K562 (cell line): ENCODE data around the gene ALK. TPM values are rescaled to one million over a fixed set of nuclear protein-coding genes. Genes with fewer than 3 reads are reported as not detected.

Experiments used
- ATAC-seq: fragments of 200-7000 bp; cut with Tn5 transposase; 3 replicates; pipeline ENCODE4 v1.9.1; 2020; ENCODE audit warnings: moderate library complexity
- BruUV-seq: library from RNA; stranded (reverse); fragments of 400-500 nt; replicated peaks from 2 replicates; lab custom pipeline; 2021; lab: Mats Ljungman, UMichigan
- CTCF ChIA-PET: fragments of 300-600 bp; formaldehyde crosslinking; extraction: SDS; loops from one replicate; lab custom pipeline; 2021; ENCODE audit warnings: low intra/inter-chr PET ratio; lab: Yijun Ruan, JAX
- POLR2A ChIA-PET: fragments of 300-600, 350-650 bp; sonication (Branson Sonifier 250); formaldehyde crosslinking; extraction: SDS; loops from one replicate; lab custom pipeline; 2021; ENCODE audit warnings: antibody characterized with exemption, inconsistent platforms; lab: Yijun Ruan, JAX
- DNase-seq, 4 experiments: peaks; one replicate each; pipeline versions ENCODE4 v3.0.0 to v3.0.0-alpha.2; 2011 to 2018; ENCODE audit warnings: low spot score in 3 of 4, mixed read lengths in 3 of 4; ENCODE audit errors: extremely low read depth in 1 of 4
- FAIRE-seq: peaks from 2 replicates; lab custom pipeline; 2011; peaks lifted over from hg19 to GRCh38; lab: Jason Lieb, UNC
- H2AFZ ChIP-seq: 2 replicates; pipeline ENCODE4 v1.6.0; 2011; ENCODE audit warnings: low read depth, low read length, control low read depth, inconsistent platforms
- H3K27ac ChIP-seq: fragments of 200-600 bp; 3 replicates; pipeline ENCODE4 v1.8.0; 2011; ENCODE audit warnings: low read depth, mild to moderate bottlenecking, control low read depth, inconsistent platforms, low read length, moderate library complexity, mixed read lengths; ENCODE audit errors: extremely low read depth
- H3K27me3 ChIP-seq, 2 experiments: fragments of 300-600 bp in 1 of 2; 2 replicates in 1 of 2; 3 replicates in 1 of 2; pipeline versions ENCODE4 v1.6.0 to v1.8.0; 2011; ENCODE audit warnings: inconsistent platforms in 2 of 2, low read length in 2 of 2, mild to moderate bottlenecking in 1 of 2, mixed read lengths in 1 of 2, moderate library complexity in 1 of 2; ENCODE audit not compliant: control insufficient read depth in 2 of 2, insufficient read depth in 2 of 2
- H3K36me3 ChIP-seq: fragments of 300-600 bp; 3 replicates; pipeline ENCODE4 v1.8.0; 2011; ENCODE audit warnings: mild to moderate bottlenecking, low read length, inconsistent platforms; ENCODE audit not compliant: control insufficient read depth, insufficient read depth
- H3K4me1 ChIP-seq, 2 experiments: fragments of 200-600 bp in 1 of 2; replicated peaks in 1 of 2; 2 replicates in 1 of 2; 3 replicates in 1 of 2; pipeline versions ENCODE4 v1.5.1 to v1.8.0; 2011; ENCODE audit warnings: inconsistent platforms in 2 of 2, low read length in 2 of 2, mild to moderate bottlenecking in 1 of 2, mixed read lengths in 1 of 2, moderate library complexity in 1 of 2; ENCODE audit not compliant: control insufficient read depth in 2 of 2, insufficient read depth in 2 of 2
- H3K4me2 ChIP-seq: 2 replicates; pipeline ENCODE4 v1.6.1; 2011; ENCODE audit warnings: low read length, control low read depth, inconsistent platforms, mixed read lengths; ENCODE audit not compliant: insufficient read depth
- H3K4me3 ChIP-seq: fragments of 200-600 bp; sonication (generic), shearing (Covaris generic); 2 replicates; pipeline ENCODE4 v1.5.1; 2016; ENCODE audit warnings: control low read depth, inconsistent platforms
- H3K79me2 ChIP-seq: fragments of 200-600 bp; 3 replicates; pipeline ENCODE4 v1.8.0; 2011; ENCODE audit warnings: low read length, inconsistent platforms; ENCODE audit not compliant: control insufficient read depth, insufficient read depth
- H3K9ac ChIP-seq, 2 experiments: 2 replicates each; pipeline versions ENCODE4 v1.6.0 to v1.6.1; 2011; ENCODE audit warnings: low read depth in 2 of 2, low read length in 2 of 2, control low read depth in 1 of 2, inconsistent platforms in 1 of 2, mild to moderate bottlenecking in 1 of 2, mixed read lengths in 1 of 2; ENCODE audit not compliant: insufficient read depth in 1 of 2
- H3K9me1 ChIP-seq: one replicate; pipeline ENCODE4 v1.6.0; 2011; ENCODE audit warnings: inconsistent platforms, mild to moderate bottlenecking, low read length, moderate library complexity; ENCODE audit not compliant: control insufficient read depth, insufficient read depth
- H3K9me3 ChIP-seq: replicated peaks from 2 replicates; pipeline ENCODE4 v1.5.1; 2011; ENCODE audit warnings: low read depth, low read length, inconsistent platforms; ENCODE audit not compliant: control insufficient read depth, insufficient read depth
- H4K20me1 ChIP-seq: replicated peaks from 2 replicates; pipeline ENCODE4 v1.6.1; 2011; ENCODE audit warnings: low read length, inconsistent platforms, mixed read lengths; ENCODE audit not compliant: control insufficient read depth, insufficient read depth
- CHD7 ChIP-seq: fragments of 200-600 bp; sonication (generic); IDR thresholded peaks from one replicate; pipeline ENCODE4 v1.6.1; 2012; ENCODE audit warnings: mild to moderate bottlenecking, low read depth, low read length, inconsistent platforms
- DACH1 ChIP-seq: fragments of 450-650 bp; IDR thresholded peaks from 2 replicates; pipeline ENCODE4 v1.6.1; 2018; ENCODE audit not compliant: partially characterized antibody
- HDAC8 ChIP-seq: fragments of 450-650 bp; IDR thresholded peaks from 2 replicates; pipeline ENCODE4 v1.6.1; 2016; ENCODE audit warnings: mild to moderate bottlenecking, missing genetic modification characterization, moderate library complexity, missing compliant biosample characterization
- NCOA2 ChIP-seq, 2 experiments: fragments of 450-650 bp; IDR thresholded peaks; 2 replicates each; pipeline ENCODE4 v1.6.1; 2018; ENCODE audit warnings: mild to moderate bottlenecking in 2 of 2, moderate library complexity in 1 of 2; ENCODE audit not compliant: partially characterized antibody in 2 of 2
- POLR3G ChIP-seq: IDR thresholded peaks from 2 replicates; pipeline ENCODE4 v1.6.1; 2011; ENCODE audit not compliant: insufficient read length, insufficient replicate concordance; ENCODE audit errors: extremely low read depth
- SMARCA5 ChIP-seq: fragments of 450-650 bp; IDR thresholded peaks from 2 replicates; pipeline ENCODE4 v1.6.1; 2016
- ZNF143 ChIP-seq: sonication (generic); formaldehyde crosslinking; IDR thresholded peaks from 2 replicates; pipeline ENCODE4 v1.9.0; 2022; ENCODE audit warnings: mild to moderate bottlenecking, missing genetic modification reagents
- ZNF778 ChIP-seq: fragments of 450-650 bp; formaldehyde crosslinking; IDR thresholded peaks from 2 replicates; pipeline ENCODE4 v1.4.0; 2020; ENCODE audit warnings: mild to moderate bottlenecking, moderate library complexity
- WGBS: fragments of 100-300 bp; shearing (Covaris generic); methylation state at CpG from one replicate; pipeline ENCODE4 v1.1.6; 2016; ENCODE audit warnings: low coverage, mixed read lengths; ENCODE audit not compliant: insufficient coverage; ENCODE audit errors: missing lambda C conversion rate; 5-methylcytosine and 5-hydroxymethylcytosine counted together
- in situ Hi-C: fragments of 300-500 bp; cut with MboI; formaldehyde crosslinking; loops from 4 replicates; pipeline ENCODE4 v1.15.0; 2018; ENCODE audit warnings: inconsistent platforms, mixed read lengths
- intact Hi-C: fragments of 100-400 bp; cut with micrococcal nuclease; formaldehyde crosslinking; loops from 2 replicates; pipeline ENCODE4 v1.14.2; 2022
- polyA plus RNA-seq, 8 experiments: library from polyadenylated mRNA; depleted of rRNA in 4 of 8; stranded (reverse) in 5 of 8; unstranded in 3 of 8; fragments of >200 nt; fragmentation: Nextera tagmentation in 2 of 8; fragmentation: Illumina TruSeq in 1 of 8; extraction: Ambion mirVana in 2 of 8; extraction: Trizol in 1 of 8; gene quantifications; 2 replicates each; pipeline versions ENCODE4 v1.2.1 to v1.2.3, GENCODE V29; 2011 to 2014; ENCODE audit warnings: inconsistent platforms in 1 of 8, missing spikeins in 1 of 8
- total RNA-seq, 7 experiments: library from RNA; depleted of rRNA in 6 of 7; stranded (reverse); fragments of >200 nt in 6 of 7; fragmentation: Illumina TruSeq in 2 of 7; extraction: Trizol in 2 of 7; gene quantifications; 2 replicates each; pipeline versions ENCODE4 v1.2.1 to v1.2.3, GENCODE V29; 2011 to 2021; ENCODE audit warnings: low replicate concordance in 1 of 7

ALK gene
- total and polyA plus RNA-seq, 9 of the 15 experiments (the other 6 are each of a cell fraction or from before 2014, with no cell fraction given), result not detected

GRCh38 chr2:29628108-29628745, 293.2 kb downstream of the ALK start:
- BruUV-seq, result no TSS peak
- FAIRE-seq, result no peak
- no peak overlapping the region for H3K4me2 ChIP-seq
- no peaks in the 10 kb centered on the region for H3K9me1 ChIP-seq
- ATAC-seq, result no peak
- no peaks in the 10 kb centered on the region for H3K36me3 ChIP-seq
- H3K9me3 ChIP-seq, result no peaks in the 10 kb centered on the region
- TF ChIP-seq DACH1 (no peak), SMARCA5 (no peak), POLR3G (no peak), HDAC8 (tag) (no peak), ZNF143 (CRISPR knock-in tag) (no peak), ZNF778 (CRISPR knock-in tag) (no peak), CHD7 (no peak), NCOA2 (IDR thresholded peaks at IDR 0.05; ENCODE audit: partially characterized antibody in 2 of 2) (no peak)
- TF ChIP-seq, all 486 proteins: peak for 0
- in situ Hi-C loops (no loop called here), intact Hi-C loops (no loop called here)
- no peaks in the 10 kb centered on the region for H4K20me1 ChIP-seq
- no peak overlapping the region for H2AFZ ChIP-seq
- H3K9ac ChIP-seq, result no peak overlapping the region
- no peak overlapping the region for H3K27ac ChIP-seq
- no peaks in the 10 kb centered on the region for H3K79me2 ChIP-seq
- WGBS, result 0% methylated on average over 2 of the region's 2 CpGs
- ChIA-PET POLR2A (no interaction called here), CTCF (no interaction called here)
- H3K4me3 ChIP-seq, result no peak overlapping the region
- no peak for DNase-seq
- no peaks in the 10 kb centered on the region for H3K4me1 ChIP-seq
- no peaks in the 10 kb centered on the region; a peak in 1 of 5 replicates for H3K27me3 ChIP-seq
